HEK293T (cell line): Measurements from ENCODE around the gene COPS3.

Experiments
- BHLHE40 ChIP-seq: fragments of 450-650 bp; IDR thresholded peaks from 2 replicates; pipeline ENCODE4 v1.6.1; 2016; ENCODE audit warnings: mild to moderate bottlenecking, moderate library complexity, borderline replicate concordance
- FOXK2 ChIP-seq: fragments of 450-650 bp; IDR thresholded peaks from 2 replicates; pipeline ENCODE4 v1.6.1; 2016; ENCODE audit warnings: mild to moderate bottlenecking
- FOXM1 ChIP-seq: fragments of 450-650 bp; IDR thresholded peaks from 2 replicates; pipeline ENCODE4 v1.6.1; 2017; ENCODE audit warnings: mild to moderate bottlenecking, borderline replicate concordance
- L3MBTL2 ChIP-seq: fragments of 450-650 bp; conservative IDR thresholded peaks from 2 replicates; pipeline ENCODE4 v1.6.1; 2016; ENCODE audit warnings: mild to moderate bottlenecking
- SP1 ChIP-seq: fragments of 450-650 bp; IDR thresholded peaks from 2 replicates; pipeline ENCODE4 v1.6.1; 2017

DNA sequence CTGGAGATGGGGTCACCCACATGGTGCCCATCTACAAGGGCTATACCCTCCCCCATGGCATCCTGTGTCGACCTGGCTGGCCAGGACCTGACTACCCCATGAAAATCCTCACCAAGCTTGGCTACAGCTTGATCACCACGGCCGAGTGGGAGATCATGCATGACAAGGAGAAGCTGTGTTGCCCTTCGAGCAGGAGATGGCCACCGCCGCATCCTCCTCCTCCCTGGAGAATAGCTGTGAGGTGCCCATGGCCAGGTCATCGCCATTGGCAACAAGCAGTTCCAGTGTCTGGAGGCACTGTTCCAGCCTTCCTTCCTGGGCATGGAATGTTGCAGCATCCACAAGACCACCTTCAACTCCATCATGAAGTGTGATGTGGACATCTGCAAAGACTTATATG lies 38.8 kb downstream of the COPS3 start:
- TF ChIP-seq BHLHE40 (no peak), SP1 (no peak), L3MBTL2 (no peak), FOXM1 (no peak), FOXK2 (no peak)
